Stomach (tissue), 4 donors: ENCODE results near the gene TMEM178B.

ENCODE experiments used
- CTCF ChIP-seq, 7 experiments: fragments of 450-650 bp in 4 of 7; fragments of 200-600 bp in 3 of 7; sonication (generic) in 3 of 7; IDR thresholded peaks; one replicate each; pipeline ENCODE4 v1.5.1; 2016 to 2019; ENCODE audit warnings: antibody characterized with exemption in 7 of 7, control low read depth in 2 of 7, mild to moderate bottlenecking in 1 of 7
- EP300 ChIP-seq: sonication (generic); formaldehyde crosslinking; IDR thresholded peaks from one replicate; pipeline ENCODE4 v1.6.1; 2017; ENCODE audit warnings: antibody characterized with exemption
- POLR2A ChIP-seq, 4 donors: fragments of 450-650 bp; IDR thresholded peaks; one replicate each; pipeline ENCODE4 v1.6.1; 2016; ENCODE audit warnings: antibody characterized with exemption in 4 of 4, control low read depth in 2 of 4, mild to moderate bottlenecking in 1 of 4, moderate library complexity in 1 of 4
- POLR2AphosphoS5 ChIP-seq, 3 donors: sonication (generic); formaldehyde crosslinking; IDR thresholded peaks; one replicate each; pipeline ENCODE4 v1.6.1; 2016; ENCODE audit warnings: antibody characterized with exemption in 3 of 3

DNA sequence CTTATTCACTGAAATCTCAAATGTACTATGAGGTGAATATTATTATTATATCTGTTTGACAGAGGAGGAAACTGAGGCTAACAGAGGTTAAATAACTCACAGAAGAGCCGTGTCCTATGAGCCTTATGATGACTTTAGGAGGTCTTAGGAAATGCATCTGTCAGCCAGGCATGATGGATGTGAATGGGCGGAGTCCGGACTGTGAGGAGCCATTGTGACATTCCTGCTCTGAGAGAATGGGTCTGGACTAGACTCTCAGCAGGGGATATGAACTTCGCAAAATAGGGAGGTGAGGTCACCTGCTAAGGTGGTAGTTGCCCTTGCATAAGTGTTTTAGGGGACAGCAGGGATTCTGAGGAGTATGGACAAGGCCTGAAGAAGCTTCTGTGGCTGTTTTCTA is 153.6 kb downstream of the TMEM178B start:
- TF ChIP-seq CTCF (IDR thresholded peaks at IDR 0.05) (no peak), POLR2AphosphoS5 (IDR thresholded peaks at IDR 0.05) (no peak), POLR2A (IDR thresholded peaks at IDR 0.05) (no peak), EP300 (no peak)
